GM12878 (cell line): ENCODE results near the gene PCDH15. TPM values are rescaled to one million over a fixed set of nuclear protein-coding genes. Genes with fewer than 3 reads are reported as not detected.

Experiments
- ATAC-seq: fragments of 200-7000 bp; cut with Tn5 transposase; 3 replicates; pipeline ENCODE4 v1.9.1; 2020; ENCODE audit warnings: mild to moderate bottlenecking, moderate library complexity
- BruUV-seq: library from RNA; stranded (reverse); fragments of 400-500 nt; replicated peaks from 2 replicates; lab custom pipeline; 2021; lab: Mats Ljungman, UMichigan
- CTCF ChIA-PET: fragments of 300-600 bp; sonication (Branson Sonifier 250); formaldehyde crosslinking; extraction: SDS; loops from one replicate; lab custom pipeline; 2021; ENCODE audit warnings: inconsistent platforms; lab: Yijun Ruan, JAX
- POLR2A ChIA-PET: fragments of 350-600 bp; formaldehyde crosslinking; extraction: SDS; loops from one replicate; lab custom pipeline; 2021; ENCODE audit warnings: inconsistent platforms; lab: Charles Lee
- RAD21 ChIA-PET: fragments of 300-600 bp; sonication (Branson Sonifier 250); formaldehyde crosslinking; loops from one replicate; lab custom pipeline; 2023; ENCODE audit warnings: antibody characterized with exemption; ENCODE audit not compliant: unreplicated experiment; lab: Charles Lee
- SMC1A ChIA-PET: fragments of 300-600 bp; sonication (Branson Sonifier 250); formaldehyde crosslinking; loops from one replicate; lab custom pipeline; 2023; ENCODE audit not compliant: unreplicated experiment, uncharacterized antibody; lab: Charles Lee
- DNase-seq: peaks from one replicate; pipeline ENCODE4 v3.0.0-alpha.2; 2011; ENCODE audit warnings: low read depth, low spot score
- FAIRE-seq: peaks from 3 replicates; lab custom pipeline; 2011; peaks lifted over from hg19 to GRCh38; lab: Jason Lieb, UNC
- H2AFZ ChIP-seq: 2 replicates; pipeline ENCODE4 v1.6.0; 2011; ENCODE audit warnings: low read depth, low read length, control low read depth; ENCODE audit not compliant: control insufficient read depth
- H3K27ac ChIP-seq: 2 replicates; pipeline ENCODE4 v1.5.1; 2011; ENCODE audit warnings: control low read depth; ENCODE audit not compliant: control insufficient read depth, insufficient read depth
- H3K27me3 ChIP-seq, 2 experiments: replicated peaks in 1 of 2; 2 replicates each; pipeline versions ENCODE4 v1.6.0 to v1.6.1; 2011; ENCODE audit warnings: low read length in 1 of 2; ENCODE audit not compliant: control insufficient read depth in 2 of 2, insufficient read depth in 2 of 2
- H3K36me3 ChIP-seq, 2 experiments: 2 replicates each; pipeline ENCODE4 v1.5.1; 2011; ENCODE audit warnings: low read length in 1 of 2; ENCODE audit not compliant: control insufficient read depth in 2 of 2, insufficient read depth in 2 of 2
- H3K4me1 ChIP-seq: 2 replicates; pipeline ENCODE4 v1.6.1; 2011; ENCODE audit warnings: mild to moderate bottlenecking, low read length, moderate library complexity, mixed read lengths; ENCODE audit not compliant: control insufficient read depth, insufficient read depth
- H3K4me2 ChIP-seq: 2 replicates; pipeline ENCODE4 v1.6.0; 2011; ENCODE audit warnings: control low read depth; ENCODE audit not compliant: control insufficient read depth, insufficient read depth
- H3K4me3 ChIP-seq: fragments of 200-600 bp; sonication (generic); 2 replicates; pipeline ENCODE4 v1.5.1; 2016
- H3K79me2 ChIP-seq: 2 replicates; pipeline ENCODE4 v1.6.0; 2011; ENCODE audit warnings: low read length; ENCODE audit not compliant: control insufficient read depth, insufficient read depth
- H3K9ac ChIP-seq: 2 replicates; pipeline ENCODE4 v1.8.0; 2011; ENCODE audit warnings: low read length, control low read depth, mixed read lengths; ENCODE audit not compliant: control insufficient read depth, insufficient read depth
- H3K9me3 ChIP-seq: replicated peaks from 3 replicates; pipeline ENCODE4 v1.5.1; 2011; ENCODE audit warnings: mild to moderate bottlenecking, low read length; ENCODE audit not compliant: control insufficient read depth, insufficient read depth
- H4K20me1 ChIP-seq: 2 replicates; pipeline ENCODE4 v1.6.0; 2011; ENCODE audit not compliant: control insufficient read depth, insufficient read depth
- GABPA ChIP-seq: IDR thresholded peaks from 2 replicates; pipeline ENCODE4 v1.6.1; 2014; ENCODE audit warnings: antibody characterized with exemption, low read depth, mild to moderate bottlenecking, inconsistent platforms
- HCFC1 ChIP-seq: fragments of 150-350 bp; IDR thresholded peaks from 2 replicates; pipeline ENCODE4 v1.6.1; 2014; ENCODE audit warnings: low read length
- MTA3 ChIP-seq: IDR thresholded peaks from 2 replicates; pipeline ENCODE4 v1.6.1; 2012; ENCODE audit warnings: low read length, inconsistent platforms, borderline replicate concordance
- MYC ChIP-seq: IDR thresholded peaks from 2 replicates; pipeline ENCODE4 v1.6.1; 2011; ENCODE audit warnings: mild to moderate bottlenecking, low read length, moderate library complexity, inconsistent platforms; ENCODE audit not compliant: insufficient read depth, insufficient replicate concordance, insufficient read length, severe bottlenecking
- NFXL1 ChIP-seq: fragments of 450-650 bp; IDR thresholded peaks from 2 replicates; pipeline ENCODE4 v1.6.1; 2017; ENCODE audit warnings: antibody characterized with exemption, mild to moderate bottlenecking, borderline replicate concordance
- NR2C1 ChIP-seq: fragments of 450-650 bp; IDR thresholded peaks from 2 replicates; pipeline ENCODE4 v1.6.1; 2017; ENCODE audit warnings: antibody characterized with exemption, mild to moderate bottlenecking, moderate library complexity
- NR2C2 ChIP-seq: IDR thresholded peaks from 2 replicates; pipeline ENCODE4 v1.6.1; 2011; ENCODE audit warnings: borderline replicate concordance, low read depth; ENCODE audit not compliant: control insufficient read depth, insufficient read length
- SIN3A ChIP-seq: IDR thresholded peaks from 2 replicates; pipeline ENCODE4 v1.6.1; 2012; ENCODE audit warnings: low read depth, low read length, improper control_type of control experiment
- SMAD5 ChIP-seq: IDR thresholded peaks from 2 replicates; pipeline ENCODE4 v1.6.1; 2016; ENCODE audit warnings: antibody characterized with exemption, low read depth
- SRF ChIP-seq, 2 experiments: IDR thresholded peaks; 2 replicates each; pipeline ENCODE4 v1.6.1; 2011; ENCODE audit warnings: low read depth in 2 of 2, low read length in 2 of 2, mild to moderate bottlenecking in 1 of 2, moderate library complexity in 1 of 2
- STAT1 ChIP-seq: fragments of 450-650 bp; conservative IDR thresholded peaks from 2 replicates; pipeline ENCODE4 v1.6.1; 2014; ENCODE audit warnings: antibody characterized with exemption, mild to moderate bottlenecking
- TAF1 ChIP-seq: IDR thresholded peaks from 2 replicates; pipeline ENCODE4 v1.6.1; 2011; ENCODE audit warnings: mild to moderate bottlenecking, low read depth, low read length, borderline replicate concordance
- TCF12 ChIP-seq: IDR thresholded peaks from 2 replicates; pipeline ENCODE4 v1.6.1; 2011; ENCODE audit warnings: low read depth, mild to moderate bottlenecking, low read length
- WRNIP1 ChIP-seq: IDR thresholded peaks from 2 replicates; pipeline ENCODE4 v1.6.1; 2011; ENCODE audit warnings: low read depth, low read length, improper control_type of control experiment, borderline replicate concordance
- WGBS: methylation state at CpG from one replicate; pipeline ENCODE4 v1.1.6; 2016; ENCODE audit warnings: low lambda C conversion rate; ENCODE audit not compliant: insufficient replicate concordance, insufficient coverage; ENCODE audit errors: missing lambda C conversion rate; 5-methylcytosine and 5-hydroxymethylcytosine counted together
- in situ Hi-C: fragments of 300-500 bp; cut with MboI; formaldehyde crosslinking; loops from 9 replicates; pipeline ENCODE4 v1.14.3; 2018; ENCODE audit warnings: mixed read lengths
- intact Hi-C: fragments of 100-400 bp; cut with micrococcal nuclease; formaldehyde crosslinking; loops from one replicate; pipeline ENCODE4 v1.14.2; 2022; ENCODE audit not compliant: unreplicated experiment
- polyA plus RNA-seq, 11 experiments: library from polyadenylated mRNA; depleted of rRNA in 4 of 11; unstranded in 6 of 11; stranded (reverse) in 5 of 11; fragments of >200 nt; fragmentation: Nextera tagmentation in 4 of 11; fragmentation: Illumina TruSeq in 1 of 11; extraction: Ambion mirVana in 4 of 11; extraction: Trizol in 1 of 11; gene quantifications; 1 replicate in 1 of 11; 2 replicates in 10 of 11; pipeline versions ENCODE4 v1.2.1 to v1.2.3, GENCODE V29; 2011 to 2016; ENCODE audit warnings: inconsistent platforms in 2 of 11, missing spikeins in 2 of 11, low read depth in 1 of 11
- total RNA-seq, 4 experiments: library from RNA; depleted of rRNA in 3 of 4; stranded (reverse); fragments of >200 nt in 3 of 4; fragmentation: Illumina TruSeq in 1 of 4; extraction: Trizol in 1 of 4; gene quantifications; 2 replicates each; pipeline versions ENCODE4 v1.2.1 to v1.2.3, GENCODE V29; 2013 to 2021
- TF ChIP-seq, protein P1 (sequence below): fragments of 150-350 bp; IDR thresholded peaks from 2 replicates; pipeline ENCODE4 v1.6.1; 2014; ENCODE audit warnings: mild to moderate bottlenecking, low read depth, low read length

PCDH15 gene
- total and polyA plus RNA-seq, 10 of the 15 experiments (the other 5 are each of a cell fraction or from before 2014, with no cell fraction given): 0.03 to 0.52 (median 0.07) TPM; not detected in 6

DNA sequence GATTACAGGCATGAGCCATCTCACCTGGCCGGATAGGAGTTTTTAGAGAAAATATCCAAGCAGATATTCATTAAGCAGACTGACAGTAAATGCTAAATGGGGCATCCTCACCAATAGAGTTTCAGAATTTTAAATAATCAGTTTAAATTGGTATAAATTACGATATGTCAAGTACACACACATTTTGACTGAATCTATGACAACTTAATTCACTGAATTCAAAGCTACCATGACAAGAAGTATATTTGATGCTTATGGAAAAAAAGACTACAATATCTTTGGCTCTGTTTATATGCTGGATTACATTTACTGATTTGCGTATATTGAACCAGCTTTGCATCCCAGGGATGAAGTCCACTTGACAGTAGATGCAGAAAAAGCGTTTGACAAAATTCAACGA is 774.7 kb downstream of the PCDH15 start:
- CTCF ChIA-PET: no interaction called here
- FAIRE-seq: no peak

GRCh38 chr10:54011117-54011516 is 789.9 kb downstream of the PCDH15 start:
- CTCF ChIA-PET: interaction anchor here (2.3 kb wide), 1 partner anchor 392 kb away, joined by 5 read pairs; no protein-coding TSS in a partner anchor
- no peak overlapping the region for H3K4me3 ChIP-seq
- H3K27ac ChIP-seq: no peak overlapping the region
- SMC1A ChIA-PET: interaction anchor here (1.1 to 1.2 kb wide), 2 partner anchors 100 to 125 kb away, joined by 3 to 4 read pairs; no protein-coding TSS in a partner anchor
- H2AFZ ChIP-seq: no peak overlapping the region
- no peaks in the 10 kb centered on the region for H4K20me1 ChIP-seq
- H3K36me3 ChIP-seq: no peaks in the 10 kb centered on the region
- 0% methylated on average over 1 of the region's 1 CpG for WGBS
- DNase-seq (no peak), ATAC-seq (no peak), FAIRE-seq (no peak)
- H3K4me2 ChIP-seq: no peak overlapping the region
- no peak overlapping the region for H3K9ac ChIP-seq
- H3K9me3 ChIP-seq: no peaks in the 10 kb centered on the region
- POLR2A ChIA-PET: no interaction called here
- no peak for TF ChIP-seq HCFC1
- no peak for TF ChIP-seq SIN3A
- TF ChIP-seq STAT1: no peak
- TF ChIP-seq NR2C1: no peak
- TF ChIP-seq NR2C2: no peak
- no peak for TF ChIP-seq TCF12
- TF ChIP-seq SRF (IDR thresholded peaks at IDR 0.05; ENCODE audit: low read depth in 2 of 2, low read length in 2 of 2): no peak
- no peak for TF ChIP-seq MYC
- no peak for TF ChIP-seq WRNIP1
- no peak for TF ChIP-seq GABPA
- no peak for TF ChIP-seq SMAD5
- TF ChIP-seq TAF1: no peak
- TF ChIP-seq, all 136 proteins: peak for 0
- intact Hi-C loops (no loop called here), in situ Hi-C loops (no loop called here)
- Histone ChIP-seq H3K27me3 (no peaks in the 10 kb centered on the region; a peak in 1 of 4 replicates), H3K79me2 (no peaks in the 10 kb centered on the region), H3K4me1 (no peaks in the 10 kb centered on the region)
- no TSS peak for BruUV-seq
- RAD21 ChIA-PET: interaction anchor here (1.4 kb wide), 1 partner anchor 91 kb away, joined by 3 read pairs; no protein-coding TSS in a partner anchor

More for the DNA sequence above, 774.7 kb downstream of the PCDH15 start:
- Histone ChIP-seq H3K79me2 (no peaks in the 10 kb centered on the region), H3K9me3 (no peaks in the 10 kb centered on the region), H3K36me3 (no peaks in the 10 kb centered on the region), H4K20me1 (no peaks in the 10 kb centered on the region), H2AFZ (no peak overlapping the region), H3K4me2 (no peak overlapping the region), H3K4me1 (no peaks in the 10 kb centered on the region), H3K9ac (no peak overlapping the region), H3K27ac (no peak overlapping the region), H3K27me3 (no peaks in the 10 kb centered on the region), H3K4me3 (no peak overlapping the region)
- ChIA-PET SMC1A (interaction anchor here (0.9 kb wide), 1 partner anchor 11 kb away, joined by 3 read pairs; no protein-coding TSS in a partner anchor), RAD21 (no interaction called here), POLR2A (no interaction called here)
- in situ Hi-C loops (no loop called here), intact Hi-C loops (no loop called here)
- DNase-seq (no peak), ATAC-seq (no peak)
- no peak for TF ChIP-seq STAT1
- TF ChIP-seq NFXL1: no peak
- TF ChIP-seq, protein P1, sequence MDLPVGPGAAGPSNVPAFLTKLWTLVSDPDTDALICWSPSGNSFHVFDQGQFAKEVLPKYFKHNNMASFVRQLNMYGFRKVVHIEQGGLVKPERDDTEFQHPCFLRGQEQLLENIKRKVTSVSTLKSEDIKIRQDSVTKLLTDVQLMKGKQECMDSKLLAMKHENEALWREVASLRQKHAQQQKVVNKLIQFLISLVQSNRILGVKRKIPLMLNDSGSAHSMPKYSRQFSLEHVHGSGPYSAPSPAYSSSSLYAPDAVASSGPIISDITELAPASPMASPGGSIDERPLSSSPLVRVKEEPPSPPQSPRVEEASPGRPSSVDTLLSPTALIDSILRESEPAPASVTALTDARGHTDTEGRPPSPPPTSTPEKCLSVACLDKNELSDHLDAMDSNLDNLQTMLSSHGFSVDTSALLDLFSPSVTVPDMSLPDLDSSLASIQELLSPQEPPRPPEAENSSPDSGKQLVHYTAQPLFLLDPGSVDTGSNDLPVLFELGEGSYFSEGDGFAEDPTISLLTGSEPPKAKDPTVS: no peak
- no peak for TF ChIP-seq MTA3
- no TSS peak for BruUV-seq
- 27% methylated on average over 5 of the region's 5 CpGs for WGBS
